ENCODE measurements around the gene MCC. TPM values are rescaled to one million over a fixed set of nuclear protein-coding genes. Genes with fewer than 3 reads are reported as not detected.

Gene MCC
- total RNA-seq, 1 donor from 2014 or later = 2.5 TPM

DNA sequence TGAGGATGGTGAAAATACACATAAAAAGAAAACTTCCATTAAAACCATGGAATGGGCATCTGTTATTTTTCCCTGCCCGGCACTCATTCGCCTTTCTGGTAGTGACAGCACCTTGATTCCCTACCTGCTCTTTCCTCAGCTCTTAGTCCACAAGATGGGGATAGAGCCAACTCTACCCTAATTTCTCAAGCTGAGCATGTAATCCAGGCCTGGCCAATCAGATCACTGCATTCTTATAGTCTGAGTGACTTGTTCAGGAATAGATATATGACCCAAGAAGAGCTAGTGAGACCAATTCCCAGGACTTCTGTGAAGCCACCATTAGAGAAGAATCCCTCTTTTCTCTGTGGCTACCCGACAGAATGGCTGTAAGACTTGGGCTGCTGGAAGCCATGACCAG lies 111.6 kb downstream of the MCC start:
- H3F3A ChIP-seq (ENCODE audit: low read depth) = no peaks in the 10 kb centered on the region
- H3K4me3 Mint-ChIP-seq = no peak overlapping the region
- no peak for DNase-seq (ENCODE audit: low spot score)

DNA sequence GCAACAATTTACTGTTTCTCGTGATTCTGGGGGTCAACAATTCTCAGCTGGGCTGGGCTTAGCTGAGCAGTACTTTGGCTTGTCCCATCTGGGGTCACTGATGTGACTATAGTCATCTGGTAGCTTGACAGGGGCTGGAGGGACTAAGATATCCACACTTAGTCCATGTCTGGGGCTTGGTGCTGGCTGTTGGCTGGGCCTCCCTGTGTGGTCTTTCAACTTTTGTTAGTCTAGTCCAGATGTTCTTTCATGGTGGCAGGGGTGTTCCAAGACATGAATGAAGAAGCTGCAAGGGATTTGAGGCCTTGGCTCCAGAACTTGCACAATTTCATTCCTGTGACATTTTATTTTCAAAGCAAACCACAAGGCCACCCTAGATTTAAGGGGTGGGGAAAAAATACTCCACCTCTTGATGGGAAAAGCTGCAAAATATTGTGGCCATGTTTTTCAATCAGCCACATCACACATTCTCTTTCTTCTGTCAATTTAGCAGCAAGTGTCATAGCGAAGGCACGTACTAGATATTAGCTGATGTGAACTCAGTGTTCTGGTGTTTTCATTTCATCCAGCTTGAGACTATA lies 112.7 kb downstream of the MCC start:
- Histone ChIP-seq H3K9me3 (ENCODE audit: low read depth) (no peaks in the 10 kb centered on the region), H3K27me3 (no peaks in the 10 kb centered on the region), H3K79me2 (ENCODE audit: low read depth) (no peaks in the 10 kb centered on the region), H4K20me1 (ENCODE audit: low read depth) (no peaks in the 10 kb centered on the region), H3K4me1 (no peaks in the 10 kb centered on the region), H3F3A (ENCODE audit: low read depth) (no peaks in the 10 kb centered on the region), H2AFZ (replicated peaks) (no peak overlapping the region), H3K27ac (no peak overlapping the region), H3K4me3 (no peak overlapping the region), H3K9ac (no peak overlapping the region), H3K4me2 (no peak overlapping the region), H3K36me3 (no peaks in the 10 kb centered on the region)
- Mint-ChIP-seq H3K9me3 (no peaks in the 10 kb centered on the region), H3K4me1 (no peaks in the 10 kb centered on the region), H3K27ac (no peak overlapping the region), H3K36me3 (no peaks in the 10 kb centered on the region), H3K27me3 (ENCODE audit: insufficient read depth, low read depth) (no peaks in the 10 kb centered on the region), H3K4me3 (no peak overlapping the region)
- TF ChIP-seq, protein P1, sequence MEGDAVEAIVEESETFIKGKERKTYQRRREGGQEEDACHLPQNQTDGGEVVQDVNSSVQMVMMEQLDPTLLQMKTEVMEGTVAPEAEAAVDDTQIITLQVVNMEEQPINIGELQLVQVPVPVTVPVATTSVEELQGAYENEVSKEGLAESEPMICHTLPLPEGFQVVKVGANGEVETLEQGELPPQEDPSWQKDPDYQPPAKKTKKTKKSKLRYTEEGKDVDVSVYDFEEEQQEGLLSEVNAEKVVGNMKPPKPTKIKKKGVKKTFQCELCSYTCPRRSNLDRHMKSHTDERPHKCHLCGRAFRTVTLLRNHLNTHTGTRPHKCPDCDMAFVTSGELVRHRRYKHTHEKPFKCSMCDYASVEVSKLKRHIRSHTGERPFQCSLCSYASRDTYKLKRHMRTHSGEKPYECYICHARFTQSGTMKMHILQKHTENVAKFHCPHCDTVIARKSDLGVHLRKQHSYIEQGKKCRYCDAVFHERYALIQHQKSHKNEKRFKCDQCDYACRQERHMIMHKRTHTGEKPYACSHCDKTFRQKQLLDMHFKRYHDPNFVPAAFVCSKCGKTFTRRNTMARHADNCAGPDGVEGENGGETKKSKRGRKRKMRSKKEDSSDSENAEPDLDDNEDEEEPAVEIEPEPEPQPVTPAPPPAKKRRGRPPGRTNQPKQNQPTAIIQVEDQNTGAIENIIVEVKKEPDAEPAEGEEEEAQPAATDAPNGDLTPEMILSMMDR (IDR thresholded peaks at IDR 0.05) = no peak
- DNase-seq (ENCODE audit: low spot score) = no peak

More for the DNA sequence above, 111.6 kb downstream of the MCC start:
- Histone ChIP-seq H3K4me2 (no peak overlapping the region), H2AFZ (replicated peaks) (no peak overlapping the region), H3K27me3 (no peaks in the 10 kb centered on the region), H3K36me3 (no peaks in the 10 kb centered on the region), H4K20me1 (ENCODE audit: low read depth) (no peaks in the 10 kb centered on the region), H3K27ac (no peak overlapping the region), H3K4me1 (no peaks in the 10 kb centered on the region), H3K9ac (no peak overlapping the region), H3K4me3 (no peak overlapping the region), H3K79me2 (ENCODE audit: low read depth) (no peaks in the 10 kb centered on the region), H3K9me3 (ENCODE audit: low read depth) (no peaks in the 10 kb centered on the region)
- Mint-ChIP-seq H3K27ac (no peak overlapping the region), H3K27me3 (ENCODE audit: insufficient read depth, low read depth) (no peaks in the 10 kb centered on the region), H3K4me1 (no peaks in the 10 kb centered on the region), H3K9me3 (no peaks in the 10 kb centered on the region), H3K36me3 (no peaks in the 10 kb centered on the region)
- TF ChIP-seq EZH2phosphoT487 (IDR thresholded peaks at IDR 0.05) (no peak), EZH2 (IDR thresholded peaks at IDR 0.05) (no peak)
- TF ChIP-seq, protein P1 (IDR thresholded peaks at IDR 0.05) = no peak

DNA sequence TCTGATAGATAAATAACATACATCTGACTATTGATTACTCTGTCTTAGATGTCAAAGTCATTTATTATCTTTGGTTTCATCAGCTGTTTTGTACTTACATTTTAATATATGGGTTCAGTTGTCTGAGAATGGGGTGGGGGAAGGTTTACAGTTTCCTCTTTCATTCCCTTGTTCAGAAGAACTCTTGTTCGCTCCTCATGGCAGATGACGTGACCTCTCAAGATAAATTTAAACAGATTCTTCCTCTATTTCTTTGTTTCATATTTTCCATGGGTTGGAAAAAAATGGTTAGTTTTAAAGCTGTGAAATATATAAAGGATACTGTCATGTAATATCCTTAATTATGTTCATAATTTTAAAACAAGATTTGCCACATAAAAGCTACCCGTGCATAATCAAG lies 114.8 kb downstream of the MCC start:
- no peaks in the 10 kb centered on the region for H3K27me3 ChIP-seq
- Mint-ChIP-seq H3K4me3 (no peak overlapping the region), H3K36me3 (no peaks in the 10 kb centered on the region), H3K4me1 (no peaks in the 10 kb centered on the region), H3K9me3 (no peaks in the 10 kb centered on the region), H3K27me3 (ENCODE audit: insufficient read depth, low read depth) (no peaks in the 10 kb centered on the region), H3K27ac (no peak overlapping the region)
- H3K36me3 ChIP-seq = no peaks in the 10 kb centered on the region
- TF ChIP-seq EZH2phosphoT487 (IDR thresholded peaks at IDR 0.05) (no peak), EZH2 (IDR thresholded peaks at IDR 0.05) (no peak)
- TF ChIP-seq, protein P1 (IDR thresholded peaks at IDR 0.05) = no peak
- H3F3A ChIP-seq (ENCODE audit: low read depth) = no peaks in the 10 kb centered on the region
- H4K20me1 ChIP-seq (ENCODE audit: low read depth) = no peaks in the 10 kb centered on the region
- no peak for DNase-seq (ENCODE audit: low spot score)
- no peak overlapping the region for H3K9ac ChIP-seq
- H3K9me3 ChIP-seq (ENCODE audit: low read depth) = no peaks in the 10 kb centered on the region
- no peaks in the 10 kb centered on the region for H3K79me2 ChIP-seq (ENCODE audit: low read depth)
- H2AFZ ChIP-seq (replicated peaks) = no peak overlapping the region
- no peak overlapping the region for H3K4me3 ChIP-seq
- no peak overlapping the region for H3K27ac ChIP-seq
- H3K4me2 ChIP-seq = no peak overlapping the region
- H3K4me1 ChIP-seq = no peaks in the 10 kb centered on the region
